ENCODE results near the gene PRPF6. TPM values are rescaled to one million over a fixed set of nuclear protein-coding genes. Genes with fewer than 3 reads are reported as not detected.

PRPF6 gene
- total RNA-seq, 1 donor from 2014 or later = 46.8 TPM

- Histone ChIP-seq H3K27ac (replicated peaks) (no peak overlapping the region), H3K36me3 (peaks cover 96% of the 10 kb centered on the region)
Observed at GRCh38 chr20:64029293-64030117, 48.6 kb downstream of the PRPF6 start.

GRCh38 chr20:64030371-64031134 is 49.6 kb downstream of the PRPF6 start:
- peaks cover 94% of the 10 kb centered on the region for H3K36me3 ChIP-seq
- DNase-seq = no peak
- no peak overlapping the region for H3K4me3 ChIP-seq
- no peak overlapping the region for H3K27ac ChIP-seq (replicated peaks)
- no peaks in the 10 kb centered on the region for H3K9me3 ChIP-seq (replicated peaks)
- H3K27me3 ChIP-seq (ENCODE audit: low read depth) = no peaks in the 10 kb centered on the region
- intact Hi-C loops (cut with micrococcal nuclease) = no loop called here
- H3K4me1 ChIP-seq = peaks cover 10% of the 10 kb centered on the region
- no peak for TF ChIP-seq CTCF (IDR thresholded peaks at IDR 0.05; ENCODE audit: borderline replicate concordance)

More at GRCh38 chr20:64029293-64030117, 48.6 kb downstream of the PRPF6 start:
- H3K27me3 ChIP-seq (ENCODE audit: low read depth) = no peaks in the 10 kb centered on the region
- H3K4me3 ChIP-seq = no peak overlapping the region
- DNase-seq = no peak
- no peaks in the 10 kb centered on the region for H3K9me3 ChIP-seq (replicated peaks)
- peaks cover 10% of the 10 kb centered on the region for H3K4me1 ChIP-seq
- intact Hi-C loops (cut with micrococcal nuclease) = no loop called here
- TF ChIP-seq CTCF (IDR thresholded peaks at IDR 0.05; ENCODE audit: borderline replicate concordance) = no peak

GRCh38 chr20:64031822-64032314 is 50.9 kb downstream of the PRPF6 start:
- intact Hi-C loops (cut with micrococcal nuclease) = no loop called here
- Histone ChIP-seq H3K27ac (replicated peaks) (no peak overlapping the region), H3K36me3 (peaks cover 81% of the 10 kb centered on the region), H3K4me3 (no peak overlapping the region), H3K9me3 (replicated peaks) (no peaks in the 10 kb centered on the region), H3K4me1 (peaks cover 10% of the 10 kb centered on the region), H3K27me3 (ENCODE audit: low read depth) (peaks cover 11% of the 10 kb centered on the region)
- DNase-seq = no peak
- no peak for TF ChIP-seq CTCF (IDR thresholded peaks at IDR 0.05; ENCODE audit: borderline replicate concordance)

- intact Hi-C loops (cut with micrococcal nuclease) = no loop called here
- H3K36me3 ChIP-seq = peaks cover 70% of the 10 kb centered on the region
- peaks cover 19% of the 10 kb centered on the region for H3K4me1 ChIP-seq
- TF ChIP-seq CTCF (IDR thresholded peaks at IDR 0.05; ENCODE audit: borderline replicate concordance) = no peak
- peaks cover 22% of the 10 kb centered on the region for H3K27me3 ChIP-seq (ENCODE audit: low read depth)
- DNase-seq = no peak
- H3K27ac ChIP-seq (replicated peaks) = no peak overlapping the region
- no peak overlapping the region for H3K4me3 ChIP-seq
- no peaks in the 10 kb centered on the region for H3K9me3 ChIP-seq (replicated peaks)
Observed at GRCh38 chr20:64032706-64033624, 52.0 kb downstream of the PRPF6 start.

GRCh38 chr20:64033981-64034493 is 53.1 kb downstream of the PRPF6 start:
- Histone ChIP-seq H3K27me3 (ENCODE audit: low read depth) (peaks cover 33% of the 10 kb centered on the region), H3K9me3 (replicated peaks) (no peaks in the 10 kb centered on the region), H3K4me3 (no peak overlapping the region), H3K4me1 (peaks cover 29% of the 10 kb centered on the region), H3K36me3 (peaks cover 59% of the 10 kb centered on the region), H3K27ac (replicated peaks) (no peak overlapping the region)
- intact Hi-C loops (cut with micrococcal nuclease) = no loop called here
- DNase-seq = no peak
- no peak for TF ChIP-seq CTCF (IDR thresholded peaks at IDR 0.05; ENCODE audit: borderline replicate concordance)

Measured in left ventricle myocardium inferior (tissue), 1 donor.